ENCODE results near the gene CCDC148. TPM values are rescaled to one million over a fixed set of nuclear protein-coding genes. Genes with fewer than 3 reads are reported as not detected.

CCDC148 gene
- total RNA-seq, 1 donor from 2014 or later, result 3.1 TPM

DNA sequence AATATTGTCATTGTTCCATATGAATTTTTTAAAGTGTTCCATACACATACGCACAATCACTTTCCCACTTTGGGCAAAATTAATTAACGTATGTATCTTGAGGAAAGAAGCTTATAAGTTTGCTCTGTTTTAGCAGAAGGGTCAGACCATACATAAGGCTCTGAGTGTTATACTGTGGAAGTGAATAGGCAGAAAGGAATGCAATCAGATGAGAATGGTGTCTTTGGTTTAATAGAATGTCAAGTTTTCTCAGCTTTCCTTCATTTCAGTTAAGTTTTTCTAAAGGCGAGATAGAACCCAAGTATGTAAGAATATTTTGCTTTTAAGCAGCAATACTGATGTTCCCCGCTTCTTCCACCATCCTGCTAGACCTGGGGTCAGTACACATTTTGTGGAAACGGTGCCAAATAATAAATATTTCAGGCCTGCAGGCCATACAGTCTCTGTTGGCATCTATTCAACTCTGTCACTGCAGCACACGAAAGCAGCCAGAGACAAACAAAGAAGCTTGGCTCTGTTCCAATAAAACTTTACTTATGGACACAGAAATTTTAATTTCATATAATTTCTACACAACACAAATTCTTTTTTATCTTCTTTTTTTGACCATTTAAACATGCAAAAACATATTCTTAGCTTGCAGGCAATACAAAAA is 254.3 kb downstream of the CCDC148 start:
- Mint-ChIP-seq H3K4me3 (no peak overlapping the region), H3K9me3 (no peaks in the 10 kb centered on the region), H3K4me1 (ENCODE audit: unreplicated experiment) (peaks cover 7% of the 10 kb centered on the region), H3K36me3 (no peaks in the 10 kb centered on the region), H3K27ac (no peak overlapping the region), H3K27me3 (peaks cover 4% of the 10 kb centered on the region)
- TF ChIP-seq, protein P1, sequence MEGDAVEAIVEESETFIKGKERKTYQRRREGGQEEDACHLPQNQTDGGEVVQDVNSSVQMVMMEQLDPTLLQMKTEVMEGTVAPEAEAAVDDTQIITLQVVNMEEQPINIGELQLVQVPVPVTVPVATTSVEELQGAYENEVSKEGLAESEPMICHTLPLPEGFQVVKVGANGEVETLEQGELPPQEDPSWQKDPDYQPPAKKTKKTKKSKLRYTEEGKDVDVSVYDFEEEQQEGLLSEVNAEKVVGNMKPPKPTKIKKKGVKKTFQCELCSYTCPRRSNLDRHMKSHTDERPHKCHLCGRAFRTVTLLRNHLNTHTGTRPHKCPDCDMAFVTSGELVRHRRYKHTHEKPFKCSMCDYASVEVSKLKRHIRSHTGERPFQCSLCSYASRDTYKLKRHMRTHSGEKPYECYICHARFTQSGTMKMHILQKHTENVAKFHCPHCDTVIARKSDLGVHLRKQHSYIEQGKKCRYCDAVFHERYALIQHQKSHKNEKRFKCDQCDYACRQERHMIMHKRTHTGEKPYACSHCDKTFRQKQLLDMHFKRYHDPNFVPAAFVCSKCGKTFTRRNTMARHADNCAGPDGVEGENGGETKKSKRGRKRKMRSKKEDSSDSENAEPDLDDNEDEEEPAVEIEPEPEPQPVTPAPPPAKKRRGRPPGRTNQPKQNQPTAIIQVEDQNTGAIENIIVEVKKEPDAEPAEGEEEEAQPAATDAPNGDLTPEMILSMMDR (conservative IDR thresholded peaks at IDR 0.05), result no peak
- DNase-seq (ENCODE audit: extremely low spot score, unreplicated experiment), result no peak

DNA sequence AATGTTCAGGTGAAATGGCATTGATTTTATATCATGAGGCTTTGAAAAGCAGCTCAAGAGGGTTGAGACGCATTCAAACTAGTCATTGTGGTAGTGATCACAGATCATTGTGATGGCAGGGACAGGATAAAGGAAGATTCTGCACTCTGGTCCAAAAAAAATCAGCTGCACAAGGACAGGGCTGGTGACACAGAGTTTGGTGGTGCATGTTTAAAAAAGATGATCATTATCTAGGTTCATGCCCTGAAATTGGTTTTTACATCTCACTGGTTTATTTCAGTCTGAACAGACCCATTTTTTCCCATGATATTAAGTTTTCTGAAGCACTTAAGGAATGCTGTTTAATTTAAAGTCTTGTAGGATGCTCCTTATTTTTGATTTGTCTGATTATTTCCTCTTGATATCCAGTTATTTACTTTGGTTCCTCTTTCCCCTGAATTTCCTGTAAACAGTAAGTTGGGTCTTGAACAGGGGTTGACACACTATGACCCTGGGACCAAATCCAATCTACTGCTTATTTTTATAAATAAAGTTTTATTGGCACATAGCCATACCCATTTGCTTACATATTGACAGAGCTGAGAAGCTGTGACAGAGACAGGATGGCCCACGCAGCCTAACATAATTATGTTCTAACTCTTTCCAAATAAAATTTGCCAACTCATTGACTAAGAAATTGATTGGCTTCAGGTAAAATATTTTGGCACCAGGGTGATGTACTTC is 256.5 kb downstream of the CCDC148 start:
- no peak for DNase-seq (ENCODE audit: extremely low spot score, unreplicated experiment)
- H3K4me1 Mint-ChIP-seq (ENCODE audit: unreplicated experiment), result peaks cover 7% of the 10 kb centered on the region
- peaks cover 8% of the 10 kb centered on the region for H3K27me3 Mint-ChIP-seq
- no peaks in the 10 kb centered on the region for H3K36me3 Mint-ChIP-seq
- no peaks in the 10 kb centered on the region for H3K9me3 Mint-ChIP-seq
- H3K27ac Mint-ChIP-seq, result no peak overlapping the region
- no peak overlapping the region for H3K4me3 Mint-ChIP-seq
- TF ChIP-seq, protein P1 (conservative IDR thresholded peaks at IDR 0.05), result no peak

DNA sequence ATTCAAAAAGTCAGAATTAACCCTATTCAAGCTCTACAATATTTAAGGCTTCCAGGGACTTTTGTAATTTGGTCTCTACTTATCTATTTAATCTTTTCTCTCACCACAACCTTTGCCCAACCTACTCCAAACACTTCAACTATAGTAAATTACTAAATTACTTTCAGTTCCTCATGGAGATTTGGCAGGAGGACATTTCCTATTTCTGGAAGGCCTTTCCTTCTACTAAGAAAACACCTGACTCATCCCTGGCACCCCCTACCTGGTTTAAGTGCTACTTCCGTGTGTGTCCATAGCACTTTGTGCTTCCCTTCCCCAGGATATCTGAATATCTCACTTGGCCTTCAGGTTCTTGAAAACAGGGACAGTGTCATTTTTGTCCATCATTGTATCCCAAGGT is 258.6 kb downstream of the CCDC148 start:
- peaks cover 7% of the 10 kb centered on the region for H3K4me1 Mint-ChIP-seq (ENCODE audit: unreplicated experiment)
- H3K27ac Mint-ChIP-seq, result no peak overlapping the region
- no peaks in the 10 kb centered on the region for H3K9me3 Mint-ChIP-seq
- H3K4me3 Mint-ChIP-seq, result no peak overlapping the region
- peaks cover 4% of the 10 kb centered on the region for H3K27me3 Mint-ChIP-seq
- no peak for DNase-seq (ENCODE audit: extremely low spot score, unreplicated experiment)
- no peaks in the 10 kb centered on the region for H3K36me3 Mint-ChIP-seq
- TF ChIP-seq, protein P1 (conservative IDR thresholded peaks at IDR 0.05), result no peak

DNA sequence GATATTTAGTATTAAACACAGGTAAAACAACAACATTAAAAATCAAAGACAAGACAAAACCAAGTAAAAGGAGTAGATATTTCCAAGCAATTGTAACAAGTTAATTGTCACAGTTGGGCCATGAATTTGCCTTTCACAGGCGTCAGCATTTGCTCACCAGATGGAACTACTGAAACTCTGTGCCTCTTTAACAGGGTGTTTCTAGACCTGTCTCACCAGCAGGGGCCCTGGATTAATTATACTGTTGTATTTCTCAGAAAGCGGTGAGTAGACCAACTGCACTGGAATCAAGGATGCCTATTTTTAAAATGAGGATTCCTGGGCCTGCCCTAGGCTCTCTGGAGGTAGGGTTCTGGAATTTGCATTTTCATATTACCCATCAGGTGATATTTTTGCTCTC is 262.3 kb downstream of the CCDC148 start:
- Mint-ChIP-seq H3K36me3 (no peaks in the 10 kb centered on the region), H3K4me3 (no peak overlapping the region), H3K4me1 (ENCODE audit: unreplicated experiment) (peaks cover 10% of the 10 kb centered on the region), H3K27ac (no peak overlapping the region), H3K9me3 (no peaks in the 10 kb centered on the region), H3K27me3 (peaks cover 4% of the 10 kb centered on the region)
- TF ChIP-seq, protein P1 (conservative IDR thresholded peaks at IDR 0.05), result no peak
- DNase-seq (ENCODE audit: extremely low spot score, unreplicated experiment), result no peak

DNA sequence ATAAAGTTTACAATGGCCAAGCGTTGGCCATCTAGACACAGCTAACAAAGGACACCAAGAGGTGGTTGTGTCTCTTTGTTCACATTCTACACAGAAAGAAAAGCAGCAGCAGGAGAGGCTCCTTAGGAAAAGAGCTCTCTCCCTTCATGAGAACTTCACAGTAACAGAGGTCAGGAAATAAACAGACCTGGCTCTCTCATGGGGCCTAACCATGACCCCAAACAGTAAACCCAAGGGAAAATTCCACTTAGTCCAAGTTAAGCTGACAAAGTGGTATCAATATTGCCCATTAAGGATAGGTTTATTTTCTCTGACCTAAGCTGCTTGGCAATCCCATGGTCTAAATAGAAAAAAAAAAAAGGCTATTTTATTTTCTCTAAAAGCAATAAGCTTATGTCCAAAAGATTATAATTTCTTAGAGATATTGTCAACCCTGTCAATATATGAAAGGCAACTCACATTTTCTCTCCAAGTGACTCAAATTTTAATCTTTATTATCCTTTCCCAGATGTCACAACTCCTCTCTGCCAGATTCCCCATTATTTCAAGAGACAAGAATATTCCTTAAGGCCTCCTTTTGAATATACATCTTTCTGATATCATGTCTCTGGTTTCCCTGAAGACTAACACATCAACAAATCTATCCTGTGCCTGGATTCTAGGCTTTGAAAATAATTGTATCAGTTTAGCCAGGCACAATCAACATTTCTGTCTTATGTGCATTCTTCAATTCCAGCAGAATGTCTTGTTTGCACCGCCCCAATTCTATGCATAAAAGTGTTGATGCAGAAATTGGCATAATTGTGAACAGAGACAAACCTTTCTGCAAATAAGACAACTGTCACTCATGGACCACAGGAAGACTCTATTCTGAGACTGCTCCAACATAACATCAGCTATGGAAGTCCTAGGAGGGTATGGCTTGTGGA is 263.8 kb downstream of the CCDC148 start:
- no peak for DNase-seq (ENCODE audit: extremely low spot score, unreplicated experiment)
- H3K27ac Mint-ChIP-seq, result no peak overlapping the region
- H3K27me3 Mint-ChIP-seq, result peaks cover 4% of the 10 kb centered on the region
- peaks cover 10% of the 10 kb centered on the region for H3K4me1 Mint-ChIP-seq (ENCODE audit: unreplicated experiment)
- TF ChIP-seq, protein P1 (conservative IDR thresholded peaks at IDR 0.05), result no peak
- H3K4me3 Mint-ChIP-seq, result no peak overlapping the region
- no peaks in the 10 kb centered on the region for H3K36me3 Mint-ChIP-seq
- H3K9me3 Mint-ChIP-seq, result no peaks in the 10 kb centered on the region

Data from type B pancreatic cell (in vitro differentiated cells).